Measurements from ENCODE around the gene CCDC80. TPM values are rescaled to one million over a fixed set of nuclear protein-coding genes. Genes with fewer than 3 reads are reported as not detected.

Gene CCDC80
- polyA plus RNA-seq, 3 donors: 0.05 TPM; not detected in 2

- Histone ChIP-seq H4K20me1 (ENCODE audit: insufficient read depth, low read length) (no peaks in the 10 kb centered on the region), H3K9me3 (replicated peaks in 1 of 2; ENCODE audit: control insufficient read depth in 1 of 2, insufficient read depth in 1 of 2, low read length in 2 of 2) (no peaks in the 10 kb centered on the region), H2AFZ (ENCODE audit: insufficient read depth, low read depth, low read length, poor library complexity, severe bottlenecking) (no peak overlapping the region), H3K4me2 (replicated peaks; ENCODE audit: extremely low read depth, low read length, poor library complexity, severe bottlenecking) (no peak overlapping the region), H3K36me3 (replicated peaks in 1 of 2; ENCODE audit: control insufficient read depth in 1 of 2, insufficient read depth in 2 of 2, low read length in 2 of 2) (no peaks in the 10 kb centered on the region), H3K27me3 (ENCODE audit: control insufficient read depth in 2 of 2, insufficient read depth in 2 of 2, low read length in 2 of 2) (no peaks in the 10 kb centered on the region), H3K4me1 (ENCODE audit: control insufficient read depth in 1 of 2, insufficient read depth in 2 of 2, low read length in 2 of 2) (peaks cover 0 to 8% of the 10 kb centered on the region in 2 donors), H3K79me2 (ENCODE audit: insufficient read depth, low read length) (no peaks in the 10 kb centered on the region), H3K4me3 (replicated peaks in 1 of 3; ENCODE audit: low read depth in 2 of 3, low read length in 3 of 3) (no peak overlapping the region), H3K9ac (ENCODE audit: insufficient read depth, low read length, poor library complexity, severe bottlenecking) (no peak overlapping the region), H3K27ac (ENCODE audit: low read depth in 1 of 2, low read length in 2 of 2) (no peak overlapping the region)
- peaks cover 7% of the 10 kb centered on the region for H3K4me1 Mint-ChIP-seq
- DNase-seq: no peak
- TF ChIP-seq, protein P1, sequence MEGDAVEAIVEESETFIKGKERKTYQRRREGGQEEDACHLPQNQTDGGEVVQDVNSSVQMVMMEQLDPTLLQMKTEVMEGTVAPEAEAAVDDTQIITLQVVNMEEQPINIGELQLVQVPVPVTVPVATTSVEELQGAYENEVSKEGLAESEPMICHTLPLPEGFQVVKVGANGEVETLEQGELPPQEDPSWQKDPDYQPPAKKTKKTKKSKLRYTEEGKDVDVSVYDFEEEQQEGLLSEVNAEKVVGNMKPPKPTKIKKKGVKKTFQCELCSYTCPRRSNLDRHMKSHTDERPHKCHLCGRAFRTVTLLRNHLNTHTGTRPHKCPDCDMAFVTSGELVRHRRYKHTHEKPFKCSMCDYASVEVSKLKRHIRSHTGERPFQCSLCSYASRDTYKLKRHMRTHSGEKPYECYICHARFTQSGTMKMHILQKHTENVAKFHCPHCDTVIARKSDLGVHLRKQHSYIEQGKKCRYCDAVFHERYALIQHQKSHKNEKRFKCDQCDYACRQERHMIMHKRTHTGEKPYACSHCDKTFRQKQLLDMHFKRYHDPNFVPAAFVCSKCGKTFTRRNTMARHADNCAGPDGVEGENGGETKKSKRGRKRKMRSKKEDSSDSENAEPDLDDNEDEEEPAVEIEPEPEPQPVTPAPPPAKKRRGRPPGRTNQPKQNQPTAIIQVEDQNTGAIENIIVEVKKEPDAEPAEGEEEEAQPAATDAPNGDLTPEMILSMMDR (IDR thresholded peaks at IDR 0.05): no peak
- peaks cover 0 to 3% (median 0%) of the 10 kb centered on the region in 3 donors for H3K27me3 Mint-ChIP-seq (ENCODE audit: low read depth in 3 of 3)
- H3K27ac Mint-ChIP-seq: no peak overlapping the region
- intact Hi-C loops (cut with micrococcal nuclease): no loop called here
- no peaks in the 10 kb centered on the region for H3K9me3 Mint-ChIP-seq
- no peak overlapping the region for H3K4me3 Mint-ChIP-seq
- H3K36me3 Mint-ChIP-seq: no peaks in the 10 kb centered on the region
- WGBS (ENCODE audit: insufficient coverage): 100% methylated on average over 2 of the region's 3 CpGs
Observed at GRCh38 chr3:112651071-112651470, 10.1 kb upstream of the CCDC80 start.

GRCh38 chr3:112650482-112650881, 9.5 kb upstream of the CCDC80 start:
- no peak overlapping the region for H3K9ac ChIP-seq (ENCODE audit: insufficient read depth, low read length, poor library complexity, severe bottlenecking)
- 100% methylated on average over 1 of the region's 3 CpGs for WGBS (ENCODE audit: insufficient coverage)
- Mint-ChIP-seq H3K36me3 (no peaks in the 10 kb centered on the region), H3K27ac (no peak overlapping the region), H3K4me3 (no peak overlapping the region), H3K4me1 (peaks cover 7% of the 10 kb centered on the region), H3K27me3 (ENCODE audit: low read depth in 3 of 3) (peaks cover 0 to 5% (median 0%) of the 10 kb centered on the region in 3 donors), H3K9me3 (no peaks in the 10 kb centered on the region)
- H3K4me3 ChIP-seq (replicated peaks in 1 of 3; ENCODE audit: low read depth in 2 of 3, low read length in 3 of 3): no peak overlapping the region
- intact Hi-C loops (cut with micrococcal nuclease): no loop called here
- no peak overlapping the region for H3K4me2 ChIP-seq (replicated peaks; ENCODE audit: extremely low read depth, low read length, poor library complexity, severe bottlenecking)
- no peaks in the 10 kb centered on the region for H3K79me2 ChIP-seq (ENCODE audit: insufficient read depth, low read length)
- no peaks in the 10 kb centered on the region for H3K27me3 ChIP-seq (ENCODE audit: control insufficient read depth in 2 of 2, insufficient read depth in 2 of 2, low read length in 2 of 2)
- no peak overlapping the region for H2AFZ ChIP-seq (ENCODE audit: insufficient read depth, low read depth, low read length, poor library complexity, severe bottlenecking)
- no peak overlapping the region for H3K27ac ChIP-seq (ENCODE audit: low read depth in 1 of 2, low read length in 2 of 2)
- no peaks in the 10 kb centered on the region for H3K36me3 ChIP-seq (replicated peaks in 1 of 2; ENCODE audit: control insufficient read depth in 1 of 2, insufficient read depth in 2 of 2, low read length in 2 of 2)
- no peaks in the 10 kb centered on the region for H4K20me1 ChIP-seq (ENCODE audit: insufficient read depth, low read length)
- DNase-seq: no peak
- peaks cover 0 to 8% of the 10 kb centered on the region in 2 donors for H3K4me1 ChIP-seq (ENCODE audit: control insufficient read depth in 1 of 2, insufficient read depth in 2 of 2, low read length in 2 of 2)
- no peaks in the 10 kb centered on the region for H3K9me3 ChIP-seq (replicated peaks in 1 of 2; ENCODE audit: control insufficient read depth in 1 of 2, insufficient read depth in 1 of 2, low read length in 2 of 2)
- TF ChIP-seq, protein P1 (IDR thresholded peaks at IDR 0.05): no peak
